K562 (cell line): ENCODE results near the gene STK24.

Source experiments
- BRCA1 ChIP-seq, 2 experiments: fragments of 450-650 bp in 1 of 2; sonication (generic) in 1 of 2; formaldehyde crosslinking in 1 of 2; IDR thresholded peaks; 2 replicates each; pipeline versions ENCODE4 v1.5.0 to v1.6.1; 2017 to 2020; ENCODE audit warnings: mild to moderate bottlenecking in 1 of 2, missing genetic modification reagents in 1 of 2
- CHD4 ChIP-seq: fragments of 200-600 bp; sonication (generic); IDR thresholded peaks from 3 replicates; pipeline ENCODE4 v1.6.1; 2012; ENCODE audit warnings: low read depth, mild to moderate bottlenecking, mixed read lengths, low read length, inconsistent platforms; ENCODE audit not compliant: insufficient read depth, insufficient replicate concordance, poor library complexity, severe bottlenecking
- ELF4 ChIP-seq: fragments of 450-650 bp; formaldehyde crosslinking; IDR thresholded peaks from 2 replicates; pipeline ENCODE4 v1.4.0; 2022; ENCODE audit warnings: missing genetic modification characterization
- EZH2 ChIP-seq: IDR thresholded peaks from 2 replicates; pipeline ENCODE4 v1.6.1; 2012; ENCODE audit warnings: low read depth, mild to moderate bottlenecking, inconsistent platforms, low read length, borderline replicate concordance
- NFYB ChIP-seq: IDR thresholded peaks from 2 replicates; pipeline ENCODE4 v1.6.1; 2011; ENCODE audit warnings: mild to moderate bottlenecking, moderate library complexity; ENCODE audit not compliant: insufficient read length; ENCODE audit errors: extremely low read depth
- TARDBP ChIP-seq: fragments of 450-650 bp; IDR thresholded peaks from 2 replicates; pipeline ENCODE4 v1.6.1; 2016
- ZFX ChIP-seq: sonication (generic); formaldehyde crosslinking; IDR thresholded peaks from 2 replicates; pipeline ENCODE4 v1.8.0; 2022; ENCODE audit warnings: mild to moderate bottlenecking, missing genetic modification reagents, moderate library complexity
- ZNF263 ChIP-seq: sonication (generic); formaldehyde crosslinking; IDR thresholded peaks from 2 replicates; pipeline ENCODE4 v1.8.0; 2022; ENCODE audit warnings: mild to moderate bottlenecking, missing genetic modification reagents, borderline replicate concordance
- TF ChIP-seq, protein P1 (sequence below), 2 experiments: fragments of 450-650 bp; IDR thresholded peaks; 2 replicates each; pipeline ENCODE4 v1.6.1; 2016; ENCODE audit warnings: mild to moderate bottlenecking in 2 of 2, borderline replicate concordance in 1 of 2, low read depth in 1 of 2, moderate library complexity in 1 of 2
- TF ChIP-seq, protein P2 (sequence below), 3 experiments: IDR thresholded peaks in 2 of 3; conservative IDR thresholded peaks in 1 of 3; 2 replicates each; pipeline ENCODE4 v1.5.1; 2011 to 2012; ENCODE audit warnings: low read length in 3 of 3, mild to moderate bottlenecking in 3 of 3, control low read depth in 2 of 3, improper control_type of control experiment in 1 of 3, inconsistent platforms in 1 of 3, low read depth in 1 of 3, mixed read lengths in 1 of 3, moderate library complexity in 1 of 3; ENCODE audit not compliant: insufficient read depth in 2 of 3
- TF ChIP-seq, protein P3 (sequence below), 2 experiments: fragments of 450-650 bp in 1 of 2; sonication (generic) in 1 of 2; formaldehyde crosslinking in 1 of 2; IDR thresholded peaks in 1 of 2; conservative IDR thresholded peaks in 1 of 2; 2 replicates each; pipeline versions ENCODE4 v1.6.1 to v1.8.1; 2016 to 2023; ENCODE audit warnings: mild to moderate bottlenecking in 2 of 2, moderate library complexity in 2 of 2, inconsistent platforms in 1 of 2, missing genetic modification reagents in 1 of 2

DNA sequence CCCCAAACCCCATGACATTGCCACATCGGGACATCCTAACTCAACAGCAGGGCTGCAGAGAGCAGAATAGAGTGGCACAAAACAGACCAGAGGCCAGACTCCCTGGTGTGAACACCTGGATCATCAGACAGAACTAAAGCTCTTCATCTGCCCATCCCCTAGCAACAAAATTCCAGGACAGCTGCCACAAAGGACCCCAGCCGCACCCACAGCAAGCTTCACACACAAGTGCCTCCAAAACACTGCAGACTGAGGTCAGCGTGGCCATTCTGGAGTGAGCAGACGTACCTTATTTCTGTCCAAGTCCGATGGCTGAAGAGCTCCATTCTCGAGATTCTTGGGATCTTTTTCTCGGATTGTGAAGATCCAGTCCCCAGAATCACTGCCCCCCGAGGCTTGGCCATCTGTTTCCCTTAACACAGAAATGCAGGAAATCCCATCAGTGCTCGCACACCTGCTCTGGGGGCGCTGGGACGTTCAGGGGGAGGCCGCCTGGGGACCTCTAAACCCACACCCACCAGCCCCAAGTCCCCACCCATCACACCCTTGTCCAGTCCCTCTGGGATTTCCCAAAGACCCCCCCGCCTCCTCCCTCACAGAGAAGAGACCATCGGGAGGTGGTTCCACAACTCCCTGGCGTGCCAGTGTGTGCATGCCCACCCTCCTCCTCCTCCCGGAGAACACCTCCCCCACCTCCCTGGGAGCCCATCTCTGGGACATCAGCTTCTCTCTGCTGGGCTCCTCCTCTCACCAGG lies 115.2 kb downstream of the STK24 start:
- TF ChIP-seq, protein P1, sequence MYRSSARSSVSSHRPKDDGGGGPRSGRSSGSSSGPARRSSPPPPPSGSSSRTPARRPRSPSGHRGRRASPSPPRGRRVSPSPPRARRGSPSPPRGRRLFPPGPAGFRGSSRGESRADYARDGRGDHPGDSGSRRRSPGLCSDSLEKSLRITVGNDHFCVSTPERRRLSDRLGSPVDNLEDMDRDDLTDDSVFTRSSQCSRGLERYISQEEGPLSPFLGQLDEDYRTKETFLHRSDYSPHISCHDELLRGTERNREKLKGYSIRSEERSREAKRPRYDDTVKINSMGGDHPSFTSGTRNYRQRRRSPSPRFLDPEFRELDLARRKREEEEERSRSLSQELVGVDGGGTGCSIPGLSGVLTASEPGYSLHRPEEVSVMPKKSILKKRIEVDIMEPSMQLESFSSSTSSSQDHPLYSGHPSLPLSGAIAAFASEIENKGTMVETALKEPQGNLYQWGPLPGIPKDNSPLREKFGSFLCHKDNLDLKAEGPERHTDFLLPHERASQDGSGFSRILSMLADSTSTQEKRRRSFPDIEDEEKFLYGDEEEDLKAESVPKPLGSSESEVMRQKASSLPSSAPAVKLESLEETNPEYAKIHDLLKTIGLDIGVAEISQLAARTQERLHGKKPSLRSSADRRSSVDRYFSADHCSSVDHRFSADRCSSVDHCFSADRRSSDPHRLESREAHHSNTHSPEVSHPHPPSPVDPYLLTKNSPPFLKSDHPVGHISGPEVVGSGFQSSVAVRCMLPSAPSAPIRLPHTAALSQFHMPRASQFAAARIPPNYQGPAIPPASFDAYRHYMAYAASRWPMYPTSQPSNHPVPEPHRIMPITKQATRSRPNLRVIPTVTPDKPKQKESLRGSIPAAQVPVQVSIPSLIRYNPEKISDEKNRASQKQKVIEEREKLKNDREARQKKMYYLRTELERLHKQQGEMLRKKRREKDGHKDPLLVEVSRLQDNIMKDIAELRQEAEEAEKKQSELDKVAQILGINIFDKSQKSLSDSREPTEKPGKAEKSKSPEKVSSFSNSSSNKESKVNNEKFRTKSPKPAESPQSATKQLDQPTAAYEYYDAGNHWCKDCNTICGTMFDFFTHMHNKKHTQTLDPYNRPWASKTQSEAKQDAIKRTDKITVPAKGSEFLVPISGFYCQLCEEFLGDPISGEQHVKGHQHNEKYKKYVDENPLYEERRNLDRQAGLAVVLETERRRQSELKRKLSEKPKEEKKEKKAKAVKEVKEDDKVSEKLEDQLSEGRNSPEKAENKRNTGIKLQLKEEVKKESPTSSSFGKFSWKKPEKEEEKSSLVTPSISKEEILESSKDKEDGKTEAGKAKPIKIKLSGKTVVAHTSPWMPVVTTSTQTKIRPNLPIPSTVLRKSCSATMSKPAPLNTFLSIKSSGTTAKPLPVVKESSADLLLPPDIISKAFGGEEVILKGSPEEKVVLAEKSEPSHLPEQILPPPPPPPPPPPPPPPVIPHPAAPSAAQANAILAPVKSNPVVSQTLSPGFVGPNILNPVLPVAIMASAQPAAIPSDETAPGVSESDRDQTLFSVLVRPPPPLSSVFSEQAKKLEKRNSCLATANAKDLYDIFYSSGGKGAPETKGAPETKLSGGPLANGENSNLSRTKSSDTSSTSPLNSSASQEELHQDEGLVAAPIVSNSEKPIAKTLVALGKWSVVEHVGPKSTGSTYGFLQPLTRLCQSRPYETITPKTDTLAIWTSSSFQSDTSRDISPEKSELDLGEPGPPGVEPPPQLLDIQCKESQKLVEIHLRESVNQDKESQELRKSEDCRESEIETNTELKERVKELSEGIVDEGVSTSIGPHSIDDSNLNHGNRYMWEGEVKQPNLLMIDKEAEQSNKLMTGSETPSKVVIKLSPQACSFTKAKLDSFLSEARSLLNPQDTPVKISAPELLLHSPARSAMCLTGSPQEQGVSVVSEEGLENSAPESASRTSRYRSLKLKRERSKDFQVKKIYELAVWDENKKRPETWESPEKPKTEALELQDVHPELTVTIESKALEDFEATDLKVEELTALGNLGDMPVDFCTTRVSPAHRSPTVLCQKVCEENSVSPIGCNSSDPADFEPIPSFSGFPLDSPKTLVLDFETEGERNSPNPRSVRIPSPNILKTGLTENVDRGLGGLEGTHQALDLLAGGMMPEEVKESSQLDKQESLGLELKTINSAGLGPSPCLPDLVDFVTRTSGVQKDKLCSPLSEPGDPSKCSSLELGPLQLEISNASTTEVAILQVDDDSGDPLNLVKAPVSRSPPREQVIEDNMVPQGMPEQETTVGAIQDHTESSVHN (IDR thresholded peaks at IDR 0.05; ENCODE audit: borderline replicate concordance in 1 of 2, low read depth in 1 of 2) = no peak
- TF ChIP-seq EZH2 = no peak
- TF ChIP-seq TARDBP = no peak
- TF ChIP-seq, protein P2, sequence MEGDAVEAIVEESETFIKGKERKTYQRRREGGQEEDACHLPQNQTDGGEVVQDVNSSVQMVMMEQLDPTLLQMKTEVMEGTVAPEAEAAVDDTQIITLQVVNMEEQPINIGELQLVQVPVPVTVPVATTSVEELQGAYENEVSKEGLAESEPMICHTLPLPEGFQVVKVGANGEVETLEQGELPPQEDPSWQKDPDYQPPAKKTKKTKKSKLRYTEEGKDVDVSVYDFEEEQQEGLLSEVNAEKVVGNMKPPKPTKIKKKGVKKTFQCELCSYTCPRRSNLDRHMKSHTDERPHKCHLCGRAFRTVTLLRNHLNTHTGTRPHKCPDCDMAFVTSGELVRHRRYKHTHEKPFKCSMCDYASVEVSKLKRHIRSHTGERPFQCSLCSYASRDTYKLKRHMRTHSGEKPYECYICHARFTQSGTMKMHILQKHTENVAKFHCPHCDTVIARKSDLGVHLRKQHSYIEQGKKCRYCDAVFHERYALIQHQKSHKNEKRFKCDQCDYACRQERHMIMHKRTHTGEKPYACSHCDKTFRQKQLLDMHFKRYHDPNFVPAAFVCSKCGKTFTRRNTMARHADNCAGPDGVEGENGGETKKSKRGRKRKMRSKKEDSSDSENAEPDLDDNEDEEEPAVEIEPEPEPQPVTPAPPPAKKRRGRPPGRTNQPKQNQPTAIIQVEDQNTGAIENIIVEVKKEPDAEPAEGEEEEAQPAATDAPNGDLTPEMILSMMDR (IDR thresholded peaks at IDR 0.05 in 2 of 3, conservative IDR thresholded peaks at IDR 0.05 in 1 of 3; ENCODE audit: insufficient read depth in 2 of 3, low read depth in 1 of 3, low read length in 3 of 3) = no peak
- TF ChIP-seq ZFX (CRISPR knock-in tag) = no peak
- no peak for TF ChIP-seq CHD4
- no peak for TF ChIP-seq NFYB
- no peak for TF ChIP-seq ELF4 (CRISPR knock-in tag)
- TF ChIP-seq ZNF263 = no peak
- no peak for TF ChIP-seq BRCA1 (IDR thresholded peaks at IDR 0.05)
- TF ChIP-seq BRCA1 (CRISPR knock-in tag; IDR thresholded peaks at IDR 0.05) = no peak
- TF ChIP-seq, protein P3, sequence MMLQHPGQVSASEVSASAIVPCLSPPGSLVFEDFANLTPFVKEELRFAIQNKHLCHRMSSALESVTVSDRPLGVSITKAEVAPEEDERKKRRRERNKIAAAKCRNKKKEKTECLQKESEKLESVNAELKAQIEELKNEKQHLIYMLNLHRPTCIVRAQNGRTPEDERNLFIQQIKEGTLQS (IDR thresholded peaks at IDR 0.05) = no peak
- TF ChIP-seq, protein P3 (CRISPR knock-in tag; conservative IDR thresholded peaks at IDR 0.05) = no peak
